ENCODE measurements around the gene LMNB1.

The LMNB1 gene

GRCh38 chr5:126883564-126884245, 106.8 kb downstream of the LMNB1 start:
- no peak for DNase-seq (ENCODE audit: extremely low read depth, insufficient read length)
- Histone ChIP-seq H3K36me3 (ENCODE audit: control insufficient read depth, insufficient read depth, low read length) (no peaks in the 10 kb centered on the region), H3K4me3 (replicated peaks; ENCODE audit: low read depth, low read length) (no peak overlapping the region), H3K27me3 (replicated peaks; ENCODE audit: control insufficient read depth, insufficient read depth, low read length) (no peaks in the 10 kb centered on the region)
- TF ChIP-seq CTCF (IDR thresholded peaks at IDR 0.05; ENCODE audit: insufficient read depth, low read length, poor library complexity, severe bottlenecking), result no peak

- no peak for TF ChIP-seq CTCF (IDR thresholded peaks at IDR 0.05; ENCODE audit: insufficient read depth, low read length, poor library complexity, severe bottlenecking)
- no peaks in the 10 kb centered on the region for H3K27me3 ChIP-seq (replicated peaks; ENCODE audit: control insufficient read depth, insufficient read depth, low read length)
- H3K36me3 ChIP-seq (ENCODE audit: control insufficient read depth, insufficient read depth, low read length), result no peaks in the 10 kb centered on the region
- H3K4me3 ChIP-seq (replicated peaks; ENCODE audit: low read depth, low read length), result no peak overlapping the region
- DNase-seq (ENCODE audit: extremely low read depth, insufficient read length), result no peak
These were observed 107.4 kb downstream of the LMNB1 start for GRCh38 chr5:126884269-126884819.
